Body of pancreas (tissue), 4 donors: ENCODE data around the gene MATN1. TPM values are rescaled to one million over a fixed set of nuclear protein-coding genes. Genes with fewer than 3 reads are reported as not detected.

Experiments
- ATAC-seq: fragments of 150-250 bp; one replicate; pipeline ENCODE4 v1.9.1; 2016
- DNase-seq, 4 donors: peaks; one replicate each; pipeline ENCODE4 v3.0.0-alpha.2; 2019
- H3K27ac ChIP-seq, 4 donors: fragments of 200-600 bp; sonication (generic); 1 replicate in 3 of 4; 2 replicates in 1 of 4; pipeline versions ENCODE4 v1.5.1 to v1.6.1; 2016 to 2019; ENCODE audit warnings: mild to moderate bottlenecking in 1 of 4, mixed read lengths in 1 of 4, moderate library complexity in 1 of 4
- H3K27me3 ChIP-seq, 2 donors: fragments of 200-600 bp; sonication (generic); one replicate each; pipeline ENCODE4 v1.6.0; 2016; ENCODE audit warnings: mild to moderate bottlenecking in 1 of 2
- H3K36me3 ChIP-seq, 2 donors: fragments of 200-600 bp; sonication (generic); replicated peaks in 1 of 2; 2 replicates each; pipeline ENCODE4 v1.5.1; 2016; ENCODE audit warnings: low read depth in 2 of 2; ENCODE audit not compliant: insufficient read depth in 1 of 2
- H3K4me1 ChIP-seq: fragments of 200-600 bp; sonication (generic); one replicate; pipeline ENCODE4 v1.6.0; 2016
- H3K4me3 ChIP-seq, 2 donors: fragments of 200-600 bp; sonication (generic); 1 replicate in 1 of 2; 2 replicates in 1 of 2; pipeline ENCODE4 v1.5.1; 2016 to 2019
- H3K9me3 ChIP-seq, 3 donors: fragments of 200-600 bp; sonication (generic); 1 replicate in 2 of 3; 2 replicates in 1 of 3; pipeline ENCODE4 v1.5.1; 2016
- CTCF ChIP-seq, 7 experiments: fragments of 450-650 bp in 4 of 7; fragments of 200-600 bp in 3 of 7; sonication (generic) in 3 of 7; IDR thresholded peaks; one replicate each; pipeline ENCODE4 v1.5.1; 2016 to 2019; ENCODE audit warnings: antibody characterized with exemption in 7 of 7
- POLR2A ChIP-seq, 3 donors: fragments of 450-650 bp; IDR thresholded peaks; one replicate each; pipeline ENCODE4 v1.6.1; 2016; ENCODE audit warnings: antibody characterized with exemption in 3 of 3, mild to moderate bottlenecking in 2 of 3
- WGBS, 2 donors: methylation state at CpG; one replicate each; pipeline ENCODE4 v1.1.5; 2017; 5-methylcytosine and 5-hydroxymethylcytosine counted together
- intact Hi-C: fragments of 100-400 bp; cut with DNase I; formaldehyde crosslinking; loops from one replicate; pipeline ENCODE4 v1.15.1; 2023
- total RNA-seq, 2 donors: library from RNA; depleted of rRNA; stranded (reverse); fragments of >200 nt; gene quantifications; one replicate each; pipeline ENCODE4 v1.1.0, GENCODE V29; 2016

Gene MATN1
- total RNA-seq, 2 donors from 2014 or later, result 0.33 TPM; not detected in 1

GRCh38 chr1:30728832-30729638, 5.7 kb upstream of the MATN1 start:
- no peaks in the 10 kb centered on the region for H3K9me3 ChIP-seq
- ATAC-seq (no peak), DNase-seq (no peak)
- peaks cover 0 to 4% of the 10 kb centered on the region in 2 donors for H3K36me3 ChIP-seq
- intact Hi-C loops, result no loop called here
- H3K27ac ChIP-seq, result no peak overlapping the region
- H3K4me1 ChIP-seq, result no peaks in the 10 kb centered on the region
- no peaks in the 10 kb centered on the region for H3K27me3 ChIP-seq
- WGBS, 2 donors, result 64 to 73% methylated on average over 9 to 17 of the region's 17 CpGs
- H3K4me3 ChIP-seq, result no peak overlapping the region
- no peak for TF ChIP-seq CTCF (IDR thresholded peaks at IDR 0.05)
- no peak for TF ChIP-seq POLR2A (IDR thresholded peaks at IDR 0.05)

- H3K27ac ChIP-seq, result no peak overlapping the region
- ATAC-seq (no peak), DNase-seq (no peak)
- H3K4me3 ChIP-seq, result no peak overlapping the region
- intact Hi-C loops, result no loop called here
- no peak for TF ChIP-seq CTCF (IDR thresholded peaks at IDR 0.05)
- no peak for TF ChIP-seq POLR2A (IDR thresholded peaks at IDR 0.05)
- H3K36me3 ChIP-seq, result peaks cover 0 to 4% of the 10 kb centered on the region in 2 donors
- H3K9me3 ChIP-seq, result no peaks in the 10 kb centered on the region
- no peaks in the 10 kb centered on the region for H3K27me3 ChIP-seq
- 64 to 70% methylated on average over 8 of the region's 8 CpGs for WGBS, 2 donors
- no peaks in the 10 kb centered on the region for H3K4me1 ChIP-seq
These were observed 5.0 kb upstream of the MATN1 start for GRCh38 chr1:30728340-30728739.

GRCh38 chr1:30727824-30728223, 4.4 kb upstream of the MATN1 start:
- intact Hi-C loops, result no loop called here
- WGBS, 2 donors, result 79 to 89% methylated on average over 2 of the region's 2 CpGs

GRCh38 chr1:30726773-30727684, 3.6 kb upstream of the MATN1 start:
- H3K4me3 ChIP-seq, result no peak overlapping the region
- no peak for TF ChIP-seq POLR2A (IDR thresholded peaks at IDR 0.05)
- no peak for TF ChIP-seq CTCF (IDR thresholded peaks at IDR 0.05)
- no peak for DNase-seq
- H3K36me3 ChIP-seq, result peaks cover 0 to 4% of the 10 kb centered on the region in 2 donors
- H3K4me1 ChIP-seq, result no peaks in the 10 kb centered on the region
- intact Hi-C loops, result no loop called here
- WGBS, 2 donors, result 85 to 89% methylated on average over 13 to 15 of the region's 15 CpGs
- ATAC-seq, result no peak
- no peaks in the 10 kb centered on the region for H3K27me3 ChIP-seq
- H3K27ac ChIP-seq, result no peak overlapping the region
- no peaks in the 10 kb centered on the region for H3K9me3 ChIP-seq

More at GRCh38 chr1:30727824-30728223, 4.4 kb upstream of the MATN1 start:
- H3K4me3 ChIP-seq, result no peak overlapping the region
- no peak overlapping the region for H3K27ac ChIP-seq
- no peak for TF ChIP-seq CTCF (IDR thresholded peaks at IDR 0.05)
- no peaks in the 10 kb centered on the region for H3K9me3 ChIP-seq
- no peaks in the 10 kb centered on the region for H3K27me3 ChIP-seq
- peaks cover 0 to 4% of the 10 kb centered on the region in 2 donors for H3K36me3 ChIP-seq
- no peaks in the 10 kb centered on the region for H3K4me1 ChIP-seq
- ATAC-seq, result no peak
- no peak for DNase-seq
